HG03025 (cell line): ENCODE measurements around the gene PCGF1.

Source experiments
- ATAC-seq: cut with Tn5 transposase; IDR thresholded peaks from one replicate; pipeline ENCODE4 v1.9.1; 2021; ENCODE audit warnings: mild to moderate bottlenecking, moderate library complexity; ENCODE audit not compliant: unreplicated experiment, low FRiP score

The PCGF1 gene

GRCh38 chr2:74516650-74517049 lies 9.2 kb upstream of the PCGF1 start:
- no peak for ATAC-seq

GRCh38 chr2:74515981-74516633 lies 8.6 kb upstream of the PCGF1 start:
- ATAC-seq, result no peak

GRCh38 chr2:74515271-74515980 lies 7.9 kb upstream of the PCGF1 start:
- no peak for ATAC-seq

- ATAC-seq, result no peak
Observed at GRCh38 chr2:74514368-74515270, 7.1 kb upstream of the PCGF1 start, which contains the start of gene TLX2. Gene TLX2 (plus strand): TSS chr2:74514450. CDS start chr2:74514807, 357 bp downstream.

GRCh38 chr2:74513605-74514367 lies 6.3 kb upstream of the PCGF1 start:
- ATAC-seq, result no peak

- ATAC-seq, result no peak
Observed at GRCh38 chr2:74512744-74513604, 5.5 kb upstream of the PCGF1 start.

GRCh38 chr2:74511104-74511989 lies 3.9 kb upstream of the PCGF1 start:
- no peak for ATAC-seq

GRCh38 chr2:74510272-74510671 lies 2.8 kb upstream of the PCGF1 start:
- no peak for ATAC-seq

- peak; percentile 11 for ATAC-seq
Observed at GRCh38 chr2:74507926-74508520, 528 bp upstream of the PCGF1 start.

GRCh38 chr2:74505448-74506246 lies 1.8 kb downstream of the PCGF1 start:
- ATAC-seq, result no peak

- ATAC-seq, result no peak
Observed at GRCh38 chr2:74504591-74504990, 2.9 kb downstream of the PCGF1 start.

GRCh38 chr2:74503506-74504475 lies 3.7 kb downstream of the PCGF1 start:
- ATAC-seq, result no peak

- no peak for ATAC-seq
Observed at GRCh38 chr2:74502720-74503505, 4.6 kb downstream of the PCGF1 start.

- no peak for ATAC-seq
Observed at GRCh38 chr2:74502147-74502719, 5.3 kb downstream of the PCGF1 start.
